Endothelial cell of umbilical vein (primary cell): ENCODE measurements around the gene SIRPA. TPM values are rescaled to one million over a fixed set of nuclear protein-coding genes. Genes with fewer than 3 reads are reported as not detected.

Experiments
- BruUV-seq: library from RNA; stranded (reverse); fragments of 400-500 nt; replicated peaks from 2 replicates; lab custom pipeline; 2021; lab: Mats Ljungman, UMichigan
- CTCF ChIA-PET: fragments of 300-600, 350-600 bp; sonication (Branson Sonifier 250); formaldehyde crosslinking; loops from one replicate; lab custom pipeline; 2021; ENCODE audit warnings: antibody characterized with exemption, inconsistent platforms; lab: Charles Lee
- POLR2A ChIA-PET: fragments of 300-600, 350-600 bp; sonication (Branson Sonifier 250); formaldehyde crosslinking; loops from one replicate; lab custom pipeline; 2021; ENCODE audit warnings: antibody characterized with exemption, inconsistent platforms; lab: Charles Lee
- DNase-seq: peaks from one replicate; pipeline ENCODE4 v3.0.0-alpha.2; 2011; ENCODE audit warnings: low read depth, low spot score
- FAIRE-seq: peaks from 2 replicates; lab custom pipeline; 2011; peaks lifted over from hg19 to GRCh38; lab: Jason Lieb, UNC
- H2AFZ ChIP-seq: 2 replicates; pipeline ENCODE4 v1.6.0; 2012; ENCODE audit warnings: low read depth, low read length, control low read depth, inconsistent platforms
- H3K27ac ChIP-seq: 2 replicates; pipeline ENCODE4 v1.5.1; 2011; ENCODE audit warnings: low read depth, mild to moderate bottlenecking, control low read depth, low read length, moderate library complexity; ENCODE audit not compliant: insufficient read depth
- H3K27me3 ChIP-seq, 2 experiments: 2 replicates each; pipeline versions ENCODE4 v1.6.0 to v1.6.1; 2011; ENCODE audit warnings: low read length in 2 of 2, mixed read lengths in 1 of 2; ENCODE audit not compliant: control insufficient read depth in 2 of 2, insufficient read depth in 2 of 2
- H3K36me3 ChIP-seq, 2 experiments: 2 replicates in 1 of 2; 3 replicates in 1 of 2; pipeline ENCODE4 v1.5.1; 2011; ENCODE audit warnings: low read length in 2 of 2, mild to moderate bottlenecking in 1 of 2, moderate library complexity in 1 of 2; ENCODE audit not compliant: control insufficient read depth in 2 of 2, insufficient read depth in 2 of 2; ENCODE audit errors: extremely low read depth in 1 of 2
- H3K4me1 ChIP-seq: 3 replicates; pipeline ENCODE4 v1.5.1; 2011; ENCODE audit warnings: mild to moderate bottlenecking, low read length; ENCODE audit not compliant: control insufficient read depth, insufficient read depth; ENCODE audit errors: extremely low read depth
- H3K4me2 ChIP-seq: 2 replicates; pipeline ENCODE4 v1.6.1; 2011; ENCODE audit warnings: low read length, control low read depth, mixed read lengths; ENCODE audit not compliant: insufficient read depth
- H3K4me3 ChIP-seq, 3 experiments: fragments of 200-600 bp in 1 of 3; sonication (generic), shearing (Covaris generic) in 1 of 3; replicated peaks in 1 of 3; 2 replicates each; pipeline ENCODE4 v1.5.1; 2011 to 2016; ENCODE audit warnings: control low read depth in 3 of 3, low read length in 3 of 3, mild to moderate bottlenecking in 2 of 3, inconsistent platforms in 1 of 3, low read depth in 1 of 3, moderate library complexity in 1 of 3; ENCODE audit not compliant: insufficient read depth in 1 of 3
- H3K79me2 ChIP-seq: 2 replicates; pipeline ENCODE4 v1.6.0; 2012; ENCODE audit warnings: low read length, inconsistent platforms; ENCODE audit not compliant: control insufficient read depth, insufficient read depth
- H3K9ac ChIP-seq: replicated peaks from 2 replicates; pipeline ENCODE3; 2011; ENCODE audit warnings: low read length, control low read depth; ENCODE audit not compliant: insufficient read depth; ENCODE audit errors: extremely low read depth
- H3K9me1 ChIP-seq: replicated peaks from 3 replicates; pipeline ENCODE4 v1.6.0; 2011; ENCODE audit warnings: mild to moderate bottlenecking, low read length; ENCODE audit not compliant: control insufficient read depth, insufficient read depth; ENCODE audit errors: extremely low read depth
- H3K9me3 ChIP-seq: replicated peaks from 2 replicates; pipeline ENCODE4 v1.5.1; 2012; ENCODE audit warnings: low read length, inconsistent platforms; ENCODE audit not compliant: control insufficient read depth, insufficient read depth
- H4K20me1 ChIP-seq: replicated peaks from 2 replicates; pipeline ENCODE3; 2011; ENCODE audit warnings: mild to moderate bottlenecking, low read length; ENCODE audit not compliant: control insufficient read depth, insufficient read depth; ENCODE audit errors: extremely low read depth
- EZH2 ChIP-seq: IDR thresholded peaks from 2 replicates; pipeline ENCODE4 v1.6.1; 2012; ENCODE audit warnings: borderline replicate concordance, low read depth, mild to moderate bottlenecking, moderate library complexity, low read length, inconsistent platforms; ENCODE audit not compliant: severe bottlenecking
- FOS ChIP-seq: IDR thresholded peaks from 2 replicates; pipeline ENCODE4 v1.6.1; 2011; ENCODE audit warnings: mild to moderate bottlenecking, low read length, moderate library complexity, borderline replicate concordance; ENCODE audit not compliant: insufficient read depth
- GATA2 ChIP-seq: IDR thresholded peaks from 2 replicates; pipeline ENCODE4 v1.7.0; 2011; ENCODE audit warnings: low read depth, mild to moderate bottlenecking, moderate library complexity, mixed read lengths, low read length; ENCODE audit not compliant: insufficient read length, insufficient read depth
- JUN ChIP-seq: IDR thresholded peaks from 2 replicates; pipeline ENCODE4 v1.6.1; 2011; ENCODE audit warnings: borderline replicate concordance, low read depth; ENCODE audit not compliant: insufficient read length, insufficient read depth
- MYC ChIP-seq: IDR thresholded peaks from one replicate; pipeline ENCODE4 v1.6.1; 2011; ENCODE audit warnings: mild to moderate bottlenecking, low read depth, low read length
- POLR2A ChIP-seq: IDR thresholded peaks from 2 replicates; pipeline ENCODE4 v1.6.1; 2012; ENCODE audit warnings: low read depth, mild to moderate bottlenecking, control low read depth, low read length
- POLR2AphosphoS5 ChIP-seq: IDR thresholded peaks from 2 replicates; pipeline ENCODE4 v1.6.1; 2012; ENCODE audit warnings: low read depth, mild to moderate bottlenecking, control low read depth, low read length, moderate library complexity; ENCODE audit not compliant: insufficient read depth
- dilution Hi-C: fragments of 300-500 bp; cut with MboI; formaldehyde crosslinking; loops from one replicate; pipeline ENCODE4 v1.15.0; 2019; ENCODE audit warnings: low sequenced_read_pairs; ENCODE audit not compliant: extremely low pct_ligation_motif_present
- intact Hi-C: fragments of 100-400 bp; cut with micrococcal nuclease; formaldehyde crosslinking; loops from one replicate; pipeline ENCODE4 v1.10.0; 2022
- polyA plus RNA-seq, 4 experiments: library from polyadenylated mRNA; depleted of rRNA in 3 of 4; stranded (reverse) in 3 of 4; unstranded in 1 of 4; fragments of >200 nt; gene quantifications; 2 replicates each; pipeline versions ENCODE4 v1.2.1 to v1.2.3, GENCODE V29; 2011 to 2012; ENCODE audit warnings: missing spikeins in 1 of 4
- total RNA-seq: library from RNA; stranded (reverse); gene quantifications from 2 replicates; pipeline ENCODE4 v1.2.3, GENCODE V29; 2021
- TF ChIP-seq, protein P1 (sequence below), 2 donors: IDR thresholded peaks; 1 replicate in 1 of 2; 2 replicates in 1 of 2; pipeline ENCODE4 v1.5.1; 2011; ENCODE audit warnings: low read length in 2 of 2, mild to moderate bottlenecking in 2 of 2, moderate library complexity in 2 of 2, control low read depth in 1 of 2, inconsistent platforms in 1 of 2, low read depth in 1 of 2; ENCODE audit not compliant: insufficient read depth in 1 of 2; ENCODE audit errors: extremely low read depth in 1 of 2
- TF ChIP-seq, protein P2 (sequence below): IDR thresholded peaks from 2 replicates; pipeline ENCODE4 v1.6.1; 2011; ENCODE audit not compliant: insufficient read depth, insufficient read length

SIRPA gene
- total and polyA plus RNA-seq, 2 donors (not counting 3 experiments of a cell fraction or from before 2014, with no cell fraction given) = 29.9 to 59.2 TPM

DNA sequence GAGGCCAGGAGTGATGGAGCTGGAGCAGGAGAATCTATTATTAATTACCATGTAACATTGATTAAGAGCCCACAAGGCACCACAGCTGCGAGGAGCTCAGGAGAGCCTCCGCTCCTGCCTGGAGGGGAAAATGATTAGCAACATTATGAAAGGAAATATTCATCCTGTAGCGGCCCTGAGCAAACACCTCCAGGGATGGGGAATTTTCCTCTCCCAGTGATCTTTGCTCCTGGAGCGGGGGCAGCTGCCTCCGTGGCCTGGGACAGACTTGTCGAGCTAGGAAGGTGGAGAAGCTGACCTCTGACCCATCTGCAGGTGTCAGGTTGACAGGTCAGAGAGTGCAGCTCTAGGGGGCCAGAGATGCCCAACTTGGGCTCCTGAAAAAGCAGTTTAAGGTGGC is 40.1 kb upstream of the SIRPA start:
- FAIRE-seq = no peak
- no peak overlapping the region for H3K4me3 ChIP-seq
- dilution Hi-C loops (no loop called here), intact Hi-C loops (no loop called here)
- ChIA-PET CTCF (no interaction called here), POLR2A (no interaction called here)
- H4K20me1 ChIP-seq = no peaks in the 10 kb centered on the region
- peaks cover 6 to 18% of the 10 kb centered on the region in 2 experiments for H3K27me3 ChIP-seq
- H3K4me2 ChIP-seq = no peak overlapping the region
- no peaks in the 10 kb centered on the region for H3K9me3 ChIP-seq
- TF ChIP-seq GATA2 (no peak), EZH2 (no peak), JUN (no peak)
- TF ChIP-seq, protein P1, sequence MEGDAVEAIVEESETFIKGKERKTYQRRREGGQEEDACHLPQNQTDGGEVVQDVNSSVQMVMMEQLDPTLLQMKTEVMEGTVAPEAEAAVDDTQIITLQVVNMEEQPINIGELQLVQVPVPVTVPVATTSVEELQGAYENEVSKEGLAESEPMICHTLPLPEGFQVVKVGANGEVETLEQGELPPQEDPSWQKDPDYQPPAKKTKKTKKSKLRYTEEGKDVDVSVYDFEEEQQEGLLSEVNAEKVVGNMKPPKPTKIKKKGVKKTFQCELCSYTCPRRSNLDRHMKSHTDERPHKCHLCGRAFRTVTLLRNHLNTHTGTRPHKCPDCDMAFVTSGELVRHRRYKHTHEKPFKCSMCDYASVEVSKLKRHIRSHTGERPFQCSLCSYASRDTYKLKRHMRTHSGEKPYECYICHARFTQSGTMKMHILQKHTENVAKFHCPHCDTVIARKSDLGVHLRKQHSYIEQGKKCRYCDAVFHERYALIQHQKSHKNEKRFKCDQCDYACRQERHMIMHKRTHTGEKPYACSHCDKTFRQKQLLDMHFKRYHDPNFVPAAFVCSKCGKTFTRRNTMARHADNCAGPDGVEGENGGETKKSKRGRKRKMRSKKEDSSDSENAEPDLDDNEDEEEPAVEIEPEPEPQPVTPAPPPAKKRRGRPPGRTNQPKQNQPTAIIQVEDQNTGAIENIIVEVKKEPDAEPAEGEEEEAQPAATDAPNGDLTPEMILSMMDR (IDR thresholded peaks at IDR 0.05; ENCODE audit: extremely low read depth in 1 of 2, insufficient read depth in 1 of 2, low read depth in 1 of 2, low read length in 2 of 2) = no peak
- TF ChIP-seq, protein P2, sequence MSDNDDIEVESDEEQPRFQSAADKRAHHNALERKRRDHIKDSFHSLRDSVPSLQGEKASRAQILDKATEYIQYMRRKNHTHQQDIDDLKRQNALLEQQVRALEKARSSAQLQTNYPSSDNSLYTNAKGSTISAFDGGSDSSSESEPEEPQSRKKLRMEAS = no peak
- no peaks in the 10 kb centered on the region for H3K36me3 ChIP-seq
- no peaks in the 10 kb centered on the region for H3K79me2 ChIP-seq
- H3K9ac ChIP-seq = no peak overlapping the region
- H3K9me1 ChIP-seq = no peaks in the 10 kb centered on the region
- H3K4me1 ChIP-seq = no peaks in the 10 kb centered on the region
- H2AFZ ChIP-seq = no peak overlapping the region
- BruUV-seq = no TSS peak
- DNase-seq = no peak
- no peak overlapping the region for H3K27ac ChIP-seq

DNA sequence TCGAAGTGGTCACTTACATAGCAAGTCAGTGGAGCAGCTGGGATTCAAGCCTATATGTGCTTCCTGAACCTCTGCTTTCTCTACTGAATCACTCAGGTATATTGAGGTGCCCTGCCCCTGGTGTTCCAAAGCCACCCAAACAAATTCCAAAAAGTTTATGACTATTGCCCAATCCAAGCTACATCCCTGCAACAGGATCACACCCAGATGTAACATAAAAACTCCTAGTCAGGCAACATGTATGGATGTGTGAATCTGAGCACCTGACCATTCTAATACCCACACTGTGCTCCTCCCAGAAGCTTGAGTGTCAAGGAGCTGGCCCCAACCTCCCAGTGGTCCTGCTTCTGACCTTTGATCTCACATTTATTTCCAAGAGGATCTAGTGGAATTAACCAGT is 39.5 kb upstream of the SIRPA start:
- H4K20me1 ChIP-seq = no peaks in the 10 kb centered on the region
- peaks cover 4 to 21% of the 10 kb centered on the region in 2 experiments for H3K27me3 ChIP-seq
- BruUV-seq = no TSS peak
- no peaks in the 10 kb centered on the region for H3K79me2 ChIP-seq
- no peaks in the 10 kb centered on the region for H3K36me3 ChIP-seq
- DNase-seq (no peak), FAIRE-seq (no peak)
- no peaks in the 10 kb centered on the region for H3K4me1 ChIP-seq
- CTCF ChIA-PET = no interaction called here
- intact Hi-C loops (no loop called here), dilution Hi-C loops (no loop called here)
- H2AFZ ChIP-seq = no peak overlapping the region
- no peak overlapping the region for H3K27ac ChIP-seq
- H3K4me3 ChIP-seq = no peak overlapping the region
- H3K4me2 ChIP-seq = no peak overlapping the region
- no peaks in the 10 kb centered on the region for H3K9me1 ChIP-seq
- H3K9ac ChIP-seq = no peak overlapping the region
- POLR2A ChIA-PET = no interaction called here
- no peaks in the 10 kb centered on the region for H3K9me3 ChIP-seq
- TF ChIP-seq, protein P2 = no peak
- TF ChIP-seq GATA2 (no peak), MYC (no peak), FOS (no peak), POLR2A (no peak), POLR2AphosphoS5 (no peak), JUN (no peak), EZH2 (no peak)
- TF ChIP-seq, protein P1 (IDR thresholded peaks at IDR 0.05; ENCODE audit: extremely low read depth in 1 of 2, insufficient read depth in 1 of 2, low read depth in 1 of 2, low read length in 2 of 2) = no peak
